GM12878 (cell line): ENCODE measurements around the gene COX10. TPM values are rescaled to one million over a fixed set of nuclear protein-coding genes. Genes with fewer than 3 reads are reported as not detected.

Experiments used
- ATAC-seq: fragments of 200-7000 bp; cut with Tn5 transposase; 3 replicates; pipeline ENCODE4 v1.9.1; 2020; ENCODE audit warnings: mild to moderate bottlenecking, moderate library complexity
- BruUV-seq: library from RNA; stranded (reverse); fragments of 400-500 nt; replicated peaks from 2 replicates; lab custom pipeline; 2021; lab: Mats Ljungman, UMichigan
- CTCF ChIA-PET: fragments of 300-600 bp; sonication (Branson Sonifier 250); formaldehyde crosslinking; extraction: SDS; loops from one replicate; lab custom pipeline; 2021; ENCODE audit warnings: inconsistent platforms; lab: Yijun Ruan, JAX
- POLR2A ChIA-PET: fragments of 350-600 bp; formaldehyde crosslinking; extraction: SDS; loops from one replicate; lab custom pipeline; 2021; ENCODE audit warnings: inconsistent platforms; lab: Charles Lee
- RAD21 ChIA-PET: fragments of 300-600 bp; sonication (Branson Sonifier 250); formaldehyde crosslinking; loops from one replicate; lab custom pipeline; 2023; ENCODE audit warnings: antibody characterized with exemption; ENCODE audit not compliant: unreplicated experiment; lab: Charles Lee
- SMC1A ChIA-PET: fragments of 300-600 bp; sonication (Branson Sonifier 250); formaldehyde crosslinking; loops from one replicate; lab custom pipeline; 2023; ENCODE audit not compliant: unreplicated experiment, uncharacterized antibody; lab: Charles Lee
- DNase-seq: peaks from one replicate; pipeline ENCODE4 v3.0.0-alpha.2; 2011; ENCODE audit warnings: low read depth, low spot score
- FAIRE-seq: peaks from 3 replicates; lab custom pipeline; 2011; peaks lifted over from hg19 to GRCh38; lab: Jason Lieb, UNC
- H2AFZ ChIP-seq: 2 replicates; pipeline ENCODE4 v1.6.0; 2011; ENCODE audit warnings: low read depth, low read length, control low read depth; ENCODE audit not compliant: control insufficient read depth
- H3K27ac ChIP-seq: 2 replicates; pipeline ENCODE4 v1.5.1; 2011; ENCODE audit warnings: control low read depth; ENCODE audit not compliant: control insufficient read depth, insufficient read depth
- H3K27me3 ChIP-seq, 2 experiments: replicated peaks in 1 of 2; 2 replicates each; pipeline versions ENCODE4 v1.6.0 to v1.6.1; 2011; ENCODE audit warnings: low read length in 1 of 2; ENCODE audit not compliant: control insufficient read depth in 2 of 2, insufficient read depth in 2 of 2
- H3K36me3 ChIP-seq, 2 experiments: 2 replicates each; pipeline ENCODE4 v1.5.1; 2011; ENCODE audit warnings: low read length in 1 of 2; ENCODE audit not compliant: control insufficient read depth in 2 of 2, insufficient read depth in 2 of 2
- H3K4me1 ChIP-seq: 2 replicates; pipeline ENCODE4 v1.6.1; 2011; ENCODE audit warnings: mild to moderate bottlenecking, low read length, moderate library complexity, mixed read lengths; ENCODE audit not compliant: control insufficient read depth, insufficient read depth
- H3K4me2 ChIP-seq: 2 replicates; pipeline ENCODE4 v1.6.0; 2011; ENCODE audit warnings: control low read depth; ENCODE audit not compliant: control insufficient read depth, insufficient read depth
- H3K4me3 ChIP-seq: fragments of 200-600 bp; sonication (generic); 2 replicates; pipeline ENCODE4 v1.5.1; 2016
- H3K79me2 ChIP-seq: 2 replicates; pipeline ENCODE4 v1.6.0; 2011; ENCODE audit warnings: low read length; ENCODE audit not compliant: control insufficient read depth, insufficient read depth
- H3K9ac ChIP-seq: 2 replicates; pipeline ENCODE4 v1.8.0; 2011; ENCODE audit warnings: low read length, control low read depth, mixed read lengths; ENCODE audit not compliant: control insufficient read depth, insufficient read depth
- H3K9me3 ChIP-seq: replicated peaks from 3 replicates; pipeline ENCODE4 v1.5.1; 2011; ENCODE audit warnings: mild to moderate bottlenecking, low read length; ENCODE audit not compliant: control insufficient read depth, insufficient read depth
- H4K20me1 ChIP-seq: 2 replicates; pipeline ENCODE4 v1.6.0; 2011; ENCODE audit not compliant: control insufficient read depth, insufficient read depth
- CEBPZ ChIP-seq: fragments of 150-350 bp; IDR thresholded peaks from 2 replicates; pipeline ENCODE4 v1.6.1; 2016; ENCODE audit warnings: low read depth, low read length
- CHD1 ChIP-seq: IDR thresholded peaks from 2 replicates; pipeline ENCODE4 v1.6.1; 2012; ENCODE audit warnings: low read depth, low read length, improper control_type of control experiment
- ETV6 ChIP-seq, 2 experiments: fragments of 450-650 bp in 1 of 2; IDR thresholded peaks in 1 of 2; conservative IDR thresholded peaks in 1 of 2; 2 replicates each; pipeline ENCODE4 v1.6.1; 2014; ENCODE audit warnings: antibody characterized with exemption in 1 of 2, borderline replicate concordance in 1 of 2, low read depth in 1 of 2, mild to moderate bottlenecking in 1 of 2, moderate library complexity in 1 of 2
- GATAD2B ChIP-seq: fragments of 450-650 bp; conservative IDR thresholded peaks from 2 replicates; pipeline ENCODE4 v1.6.1; 2017; ENCODE audit warnings: low read depth, mild to moderate bottlenecking, moderate library complexity
- KAT2A ChIP-seq: conservative IDR thresholded peaks from 2 replicates; pipeline ENCODE4 v1.6.1; 2011; ENCODE audit warnings: low read depth, low read length; ENCODE audit not compliant: control insufficient read depth
- MEF2A ChIP-seq: IDR thresholded peaks from 2 replicates; pipeline ENCODE4 v1.6.1; 2011; ENCODE audit warnings: low read depth, mild to moderate bottlenecking, low read length, moderate library complexity; ENCODE audit not compliant: insufficient read depth
- MTA3 ChIP-seq: IDR thresholded peaks from 2 replicates; pipeline ENCODE4 v1.6.1; 2012; ENCODE audit warnings: low read length, inconsistent platforms, borderline replicate concordance
- MYB ChIP-seq: fragments of 150-350 bp; IDR thresholded peaks from 2 replicates; pipeline ENCODE4 v1.6.1; 2014; ENCODE audit warnings: mild to moderate bottlenecking, low read depth, low read length, borderline replicate concordance
- POLR2AphosphoS5 ChIP-seq: IDR thresholded peaks from 2 replicates; pipeline ENCODE4 v1.6.1; 2011; ENCODE audit warnings: mild to moderate bottlenecking, low read length, inconsistent platforms
- RCOR1 ChIP-seq: conservative IDR thresholded peaks from 2 replicates; pipeline ENCODE4 v1.6.1; 2012; ENCODE audit warnings: low read depth, low read length, improper control_type of control experiment
- STAT3 ChIP-seq: IDR thresholded peaks from 2 replicates; pipeline ENCODE4 v1.6.1; 2011; ENCODE audit warnings: low read depth, low read length, improper control_type of control experiment
- SUZ12 ChIP-seq: fragments of 200-600 bp; sonication (generic); IDR thresholded peaks from one replicate; pipeline ENCODE4 v1.6.1; 2018; ENCODE audit warnings: antibody characterized with exemption, mild to moderate bottlenecking; ENCODE audit not compliant: unreplicated experiment
- ZBED1 ChIP-seq: IDR thresholded peaks from 2 replicates; pipeline ENCODE4 v1.6.1; 2016; ENCODE audit warnings: borderline replicate concordance
- ZBTB11 ChIP-seq: fragments of 450-650 bp; formaldehyde crosslinking; IDR thresholded peaks from 2 replicates; pipeline ENCODE4 v1.5.0; 2022; ENCODE audit warnings: mild to moderate bottlenecking, missing genetic modification characterization
- WGBS: methylation state at CpG from one replicate; pipeline ENCODE4 v1.1.6; 2016; ENCODE audit warnings: low lambda C conversion rate; ENCODE audit not compliant: insufficient replicate concordance, insufficient coverage; ENCODE audit errors: missing lambda C conversion rate; 5-methylcytosine and 5-hydroxymethylcytosine counted together
- in situ Hi-C: fragments of 300-500 bp; cut with MboI; formaldehyde crosslinking; loops from 9 replicates; pipeline ENCODE4 v1.14.3; 2018; ENCODE audit warnings: mixed read lengths
- intact Hi-C: fragments of 100-400 bp; cut with micrococcal nuclease; formaldehyde crosslinking; loops from one replicate; pipeline ENCODE4 v1.14.2; 2022; ENCODE audit not compliant: unreplicated experiment
- polyA plus RNA-seq, 11 experiments: library from polyadenylated mRNA; depleted of rRNA in 4 of 11; unstranded in 6 of 11; stranded (reverse) in 5 of 11; fragments of >200 nt; fragmentation: Nextera tagmentation in 4 of 11; fragmentation: Illumina TruSeq in 1 of 11; extraction: Ambion mirVana in 4 of 11; extraction: Trizol in 1 of 11; gene quantifications; 1 replicate in 1 of 11; 2 replicates in 10 of 11; pipeline versions ENCODE4 v1.2.1 to v1.2.3, GENCODE V29; 2011 to 2016; ENCODE audit warnings: inconsistent platforms in 2 of 11, missing spikeins in 2 of 11, low read depth in 1 of 11
- total RNA-seq, 4 experiments: library from RNA; depleted of rRNA in 3 of 4; stranded (reverse); fragments of >200 nt in 3 of 4; fragmentation: Illumina TruSeq in 1 of 4; extraction: Trizol in 1 of 4; gene quantifications; 2 replicates each; pipeline versions ENCODE4 v1.2.1 to v1.2.3, GENCODE V29; 2013 to 2021
- TF ChIP-seq, protein P1 (sequence below): fragments of 450-650 bp; IDR thresholded peaks from 2 replicates; pipeline ENCODE4 v1.6.1; 2018; ENCODE audit warnings: mild to moderate bottlenecking, low read depth, moderate library complexity; ENCODE audit not compliant: partially characterized antibody

COX10 gene
- total and polyA plus RNA-seq, 10 of the 15 experiments (the other 5 are each of a cell fraction or from before 2014, with no cell fraction given) = 9.6 to 29.4 (median 21.3) TPM

DNA sequence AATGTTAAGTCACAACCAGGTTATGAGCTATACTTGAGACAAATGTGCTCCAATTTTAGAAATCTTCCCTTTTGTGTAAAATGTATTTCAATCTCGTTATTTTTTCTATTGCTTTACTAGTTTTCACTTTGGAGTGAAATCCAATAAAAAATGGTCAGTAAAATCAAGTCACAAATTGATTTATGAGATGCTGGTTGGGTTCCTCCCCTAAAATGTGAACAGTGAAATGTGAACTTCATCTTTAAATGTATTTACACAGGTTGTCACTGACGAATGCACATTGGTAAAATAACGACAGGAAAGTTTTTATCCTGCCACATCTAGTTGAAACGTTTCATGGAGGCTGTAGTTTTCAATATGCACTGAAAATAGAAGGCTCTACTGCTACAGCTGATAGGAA, 55.5 kb downstream of the COX10 start:
- H3K4me1 ChIP-seq = 0 out of 2 replicates have a peak, but pooled peaks cover 3% of the 10 kb centered on the region
- SMC1A ChIA-PET = interaction anchor here (1.0 kb wide), 1 partner anchor 28 kb away, joined by 3 read pairs; no protein-coding TSS in a partner anchor
- CTCF ChIA-PET = interaction anchor here (1.2 kb wide), 1 partner anchor 13 kb away, joined by 3 read pairs; no protein-coding TSS in a partner anchor
- TF ChIP-seq SUZ12 (no peak), CHD1 (no peak), MEF2A (no peak), KAT2A (no peak), STAT3 (no peak), CEBPZ (no peak), ETV6 (conservative IDR thresholded peaks at IDR 0.05 in 1 of 2, IDR thresholded peaks at IDR 0.05 in 1 of 2; ENCODE audit: borderline replicate concordance in 1 of 2, low read depth in 1 of 2) (no peak), POLR2AphosphoS5 (no peak), ZBTB11 (no peak), MYB (no peak), ZBED1 (no peak), RCOR1 (no peak), GATAD2B (no peak), MTA3 (no peak)
- TF ChIP-seq, protein P1, sequence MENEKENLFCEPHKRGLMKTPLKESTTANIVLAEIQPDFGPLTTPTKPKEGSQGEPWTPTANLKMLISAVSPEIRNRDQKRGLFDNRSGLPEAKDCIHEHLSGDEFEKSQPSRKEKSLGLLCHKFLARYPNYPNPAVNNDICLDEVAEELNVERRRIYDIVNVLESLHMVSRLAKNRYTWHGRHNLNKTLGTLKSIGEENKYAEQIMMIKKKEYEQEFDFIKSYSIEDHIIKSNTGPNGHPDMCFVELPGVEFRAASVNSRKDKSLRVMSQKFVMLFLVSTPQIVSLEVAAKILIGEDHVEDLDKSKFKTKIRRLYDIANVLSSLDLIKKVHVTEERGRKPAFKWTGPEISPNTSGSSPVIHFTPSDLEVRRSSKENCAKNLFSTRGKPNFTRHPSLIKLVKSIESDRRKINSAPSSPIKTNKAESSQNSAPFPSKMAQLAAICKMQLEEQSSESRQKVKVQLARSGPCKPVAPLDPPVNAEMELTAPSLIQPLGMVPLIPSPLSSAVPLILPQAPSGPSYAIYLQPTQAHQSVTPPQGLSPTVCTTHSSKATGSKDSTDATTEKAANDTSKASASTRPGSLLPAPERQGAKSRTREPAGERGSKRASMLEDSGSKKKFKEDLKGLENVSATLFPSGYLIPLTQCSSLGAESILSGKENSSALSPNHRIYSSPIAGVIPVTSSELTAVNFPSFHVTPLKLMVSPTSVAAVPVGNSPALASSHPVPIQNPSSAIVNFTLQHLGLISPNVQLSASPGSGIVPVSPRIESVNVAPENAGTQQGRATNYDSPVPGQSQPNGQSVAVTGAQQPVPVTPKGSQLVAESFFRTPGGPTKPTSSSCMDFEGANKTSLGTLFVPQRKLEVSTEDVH = no peak

More for the DNA sequence above, 55.5 kb downstream of the COX10 start:
- peaks cover 5% of the 10 kb centered on the region; the same call in 1 of the 2 replicates for H4K20me1 ChIP-seq
- H3K4me3 ChIP-seq = no peak overlapping the region
- no peaks in the 10 kb centered on the region; the same call in 1 of the 2 replicates for H3K79me2 ChIP-seq
- no peak overlapping the region for H3K4me2 ChIP-seq
- in situ Hi-C loops (no loop called here), intact Hi-C loops (no loop called here)
- no peak overlapping the region for H3K9ac ChIP-seq
- BruUV-seq = no TSS peak
- FAIRE-seq = no peak
- no peak overlapping the region for H2AFZ ChIP-seq
- no peak overlapping the region for H3K27ac ChIP-seq
- 96% methylated on average over 4 of the region's 4 CpGs for WGBS
- DNase-seq = no peak
- ChIA-PET RAD21 (no interaction called here), POLR2A (no interaction called here)
- H3K9me3 ChIP-seq = no peaks in the 10 kb centered on the region
- no peaks in the 10 kb centered on the region for H3K36me3 ChIP-seq
- H3K27me3 ChIP-seq = no peaks in the 10 kb centered on the region
- no peak for ATAC-seq
